HL-60 (cell line): ENCODE data around the gene MAN1C1.

Experiments used
- DNase-seq, 2 experiments: peaks; one replicate each; pipeline ENCODE4 v3.0.0-alpha.2; 2010 to 2020; ENCODE audit warnings: low read depth in 1 of 2, low spot score in 1 of 2
- H3K27ac ChIP-seq: fragments of 250-450 bp; sonication (Bioruptor Pico); replicated peaks from 2 replicates; pipeline ENCODE4 v1.5.1; 2020; ENCODE audit warnings: mild to moderate bottlenecking, moderate library complexity
- H3K27me3 ChIP-seq: fragments of 250-450 bp; sonication (Bioruptor Pico); 2 replicates; pipeline ENCODE4 v1.5.1; 2021; ENCODE audit warnings: mild to moderate bottlenecking, moderate library complexity; ENCODE audit not compliant: insufficient read depth, poor library complexity, severe bottlenecking
- H3K4me3 ChIP-seq: replicated peaks from 2 replicates; pipeline ENCODE4 v1.5.1; 2011; ENCODE audit warnings: mild to moderate bottlenecking, control low read depth, low read length; ENCODE audit not compliant: insufficient read depth
- GABPA ChIP-seq: IDR thresholded peaks from 2 replicates; pipeline ENCODE4 v1.6.1; 2012; ENCODE audit warnings: low read depth
- POLR2AphosphoS5 ChIP-seq: IDR thresholded peaks from 2 replicates; pipeline ENCODE4 v1.6.1; 2012; ENCODE audit warnings: low read depth
- SPI1 ChIP-seq: IDR thresholded peaks from 2 replicates; pipeline ENCODE4 v1.6.1; 2012; ENCODE audit warnings: low read depth, mild to moderate bottlenecking, borderline replicate concordance
- TF ChIP-seq, protein P1 (sequence below): IDR thresholded peaks from one replicate; pipeline ENCODE4 v1.5.1; 2011; ENCODE audit warnings: low read length, control low read depth, inconsistent platforms; ENCODE audit not compliant: insufficient read depth
- TF ChIP-seq, protein P2 (sequence below): IDR thresholded peaks from 2 replicates; pipeline ENCODE4 v1.6.1; 2012; ENCODE audit warnings: low read depth; ENCODE audit not compliant: insufficient replicate concordance

MAN1C1 gene

DNA sequence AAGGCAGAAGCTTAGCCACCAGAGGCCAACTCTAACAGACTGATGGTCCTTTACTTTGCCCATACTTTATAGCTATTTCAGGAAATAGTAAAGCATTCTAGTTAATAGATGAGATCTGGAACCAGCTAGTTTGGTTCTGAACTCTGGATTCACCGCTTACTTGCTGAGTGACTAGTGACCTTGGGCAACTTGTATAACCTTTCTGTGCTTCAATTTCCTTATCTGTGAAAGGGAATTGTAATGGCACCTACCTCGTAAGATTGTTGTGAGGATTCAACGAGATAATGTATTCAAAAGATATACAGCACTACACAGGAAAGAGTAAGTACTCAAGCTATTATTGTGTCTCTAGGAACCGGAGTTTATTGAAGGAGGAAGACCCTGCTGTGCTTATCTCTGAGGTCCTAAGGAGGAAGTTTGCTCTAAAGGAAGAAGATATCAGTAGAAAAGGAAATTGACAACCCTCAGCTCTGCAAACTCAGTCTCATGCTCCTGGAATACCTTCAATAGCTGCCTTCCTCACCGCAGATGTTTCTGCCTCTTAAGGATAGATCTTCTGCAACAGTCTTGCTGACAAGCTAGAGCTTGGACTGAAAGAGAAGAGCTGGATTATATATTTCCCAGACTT, 215.1 kb downstream of the MAN1C1 start:
- TF ChIP-seq POLR2AphosphoS5 = 0 out of 2 replicates have a peak, but pooled peaks have one; percentile 19
- TF ChIP-seq GABPA = 0 out of 2 replicates have a peak, but pooled peaks have one; percentile 15
- TF ChIP-seq, protein P1, sequence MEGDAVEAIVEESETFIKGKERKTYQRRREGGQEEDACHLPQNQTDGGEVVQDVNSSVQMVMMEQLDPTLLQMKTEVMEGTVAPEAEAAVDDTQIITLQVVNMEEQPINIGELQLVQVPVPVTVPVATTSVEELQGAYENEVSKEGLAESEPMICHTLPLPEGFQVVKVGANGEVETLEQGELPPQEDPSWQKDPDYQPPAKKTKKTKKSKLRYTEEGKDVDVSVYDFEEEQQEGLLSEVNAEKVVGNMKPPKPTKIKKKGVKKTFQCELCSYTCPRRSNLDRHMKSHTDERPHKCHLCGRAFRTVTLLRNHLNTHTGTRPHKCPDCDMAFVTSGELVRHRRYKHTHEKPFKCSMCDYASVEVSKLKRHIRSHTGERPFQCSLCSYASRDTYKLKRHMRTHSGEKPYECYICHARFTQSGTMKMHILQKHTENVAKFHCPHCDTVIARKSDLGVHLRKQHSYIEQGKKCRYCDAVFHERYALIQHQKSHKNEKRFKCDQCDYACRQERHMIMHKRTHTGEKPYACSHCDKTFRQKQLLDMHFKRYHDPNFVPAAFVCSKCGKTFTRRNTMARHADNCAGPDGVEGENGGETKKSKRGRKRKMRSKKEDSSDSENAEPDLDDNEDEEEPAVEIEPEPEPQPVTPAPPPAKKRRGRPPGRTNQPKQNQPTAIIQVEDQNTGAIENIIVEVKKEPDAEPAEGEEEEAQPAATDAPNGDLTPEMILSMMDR = no peak
- Histone ChIP-seq H3K27me3 (no peaks in the 10 kb centered on the region), H3K4me3 (no peak overlapping the region), H3K27ac (peak overlapping the region; percentile 44)
- DNase-seq = peak in 1 of 2 experiments; percentile 59

DNA sequence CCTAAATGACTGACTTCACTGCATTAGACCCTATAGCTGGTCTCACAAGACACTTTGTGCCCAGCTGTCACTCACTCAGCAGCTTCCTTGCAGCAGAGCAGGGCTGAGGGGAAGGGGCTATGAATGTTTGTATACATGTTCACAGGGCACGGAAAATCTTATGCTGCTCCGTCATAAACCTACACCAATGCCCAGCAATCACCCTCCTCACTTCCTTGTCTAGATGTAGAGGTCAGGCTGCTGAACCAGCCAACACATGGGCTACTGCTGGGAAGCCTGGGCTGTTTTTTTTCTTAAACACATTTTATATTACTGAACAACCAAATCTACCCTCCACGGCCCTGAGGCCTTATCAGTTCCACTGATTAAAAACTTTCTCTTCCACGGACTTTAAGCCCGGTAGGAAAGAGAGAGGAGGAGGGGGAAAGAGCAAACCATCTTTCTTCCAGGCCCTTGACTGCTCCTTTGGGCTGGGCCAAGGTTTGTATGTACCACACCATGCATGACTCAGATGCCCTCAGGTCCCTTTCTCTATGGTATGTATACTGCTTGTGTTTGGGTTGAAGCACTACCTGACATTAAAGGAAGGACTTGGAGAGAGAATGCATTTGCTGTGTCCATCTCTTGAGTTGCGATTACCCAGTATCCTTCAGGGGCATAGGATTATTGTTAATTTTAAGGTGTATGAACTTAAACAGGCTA, 215.9 kb downstream of the MAN1C1 start:
- H3K27ac ChIP-seq = peak overlapping the region; percentile 44
- no peak overlapping the region for H3K4me3 ChIP-seq
- TF ChIP-seq POLR2AphosphoS5 (no peak), GABPA (no peak), SPI1 (no peak)
- TF ChIP-seq, protein P2, sequence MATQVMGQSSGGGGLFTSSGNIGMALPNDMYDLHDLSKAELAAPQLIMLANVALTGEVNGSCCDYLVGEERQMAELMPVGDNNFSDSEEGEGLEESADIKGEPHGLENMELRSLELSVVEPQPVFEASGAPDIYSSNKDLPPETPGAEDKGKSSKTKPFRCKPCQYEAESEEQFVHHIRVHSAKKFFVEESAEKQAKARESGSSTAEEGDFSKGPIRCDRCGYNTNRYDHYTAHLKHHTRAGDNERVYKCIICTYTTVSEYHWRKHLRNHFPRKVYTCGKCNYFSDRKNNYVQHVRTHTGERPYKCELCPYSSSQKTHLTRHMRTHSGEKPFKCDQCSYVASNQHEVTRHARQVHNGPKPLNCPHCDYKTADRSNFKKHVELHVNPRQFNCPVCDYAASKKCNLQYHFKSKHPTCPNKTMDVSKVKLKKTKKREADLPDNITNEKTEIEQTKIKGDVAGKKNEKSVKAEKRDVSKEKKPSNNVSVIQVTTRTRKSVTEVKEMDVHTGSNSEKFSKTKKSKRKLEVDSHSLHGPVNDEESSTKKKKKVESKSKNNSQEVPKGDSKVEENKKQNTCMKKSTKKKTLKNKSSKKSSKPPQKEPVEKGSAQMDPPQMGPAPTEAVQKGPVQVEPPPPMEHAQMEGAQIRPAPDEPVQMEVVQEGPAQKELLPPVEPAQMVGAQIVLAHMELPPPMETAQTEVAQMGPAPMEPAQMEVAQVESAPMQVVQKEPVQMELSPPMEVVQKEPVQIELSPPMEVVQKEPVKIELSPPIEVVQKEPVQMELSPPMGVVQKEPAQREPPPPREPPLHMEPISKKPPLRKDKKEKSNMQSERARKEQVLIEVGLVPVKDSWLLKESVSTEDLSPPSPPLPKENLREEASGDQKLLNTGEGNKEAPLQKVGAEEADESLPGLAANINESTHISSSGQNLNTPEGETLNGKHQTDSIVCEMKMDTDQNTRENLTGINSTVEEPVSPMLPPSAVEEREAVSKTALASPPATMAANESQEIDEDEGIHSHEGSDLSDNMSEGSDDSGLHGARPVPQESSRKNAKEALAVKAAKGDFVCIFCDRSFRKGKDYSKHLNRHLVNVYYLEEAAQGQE = no peak
- H3K27me3 ChIP-seq = no peaks in the 10 kb centered on the region
- no peak for DNase-seq

DNA sequence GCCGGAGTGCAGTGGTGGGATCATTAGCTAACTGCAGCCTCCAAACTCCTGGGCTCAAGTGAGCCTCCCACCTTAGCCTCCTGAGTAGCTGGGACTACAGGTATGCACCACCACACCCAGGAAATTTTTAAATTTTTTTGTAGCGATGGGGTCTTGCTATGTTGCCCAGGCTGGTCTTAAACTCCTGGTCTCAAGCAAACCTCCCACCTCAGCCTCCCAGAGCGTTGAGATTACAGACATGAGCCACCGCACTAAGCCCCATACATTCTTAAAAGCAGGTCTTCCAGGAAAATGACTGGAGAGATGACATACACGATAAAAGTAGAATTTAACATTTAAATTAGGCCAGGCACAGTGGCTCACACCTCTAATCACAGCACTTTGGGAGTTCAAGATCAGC, 216.6 kb downstream of the MAN1C1 start:
- TF ChIP-seq, protein P1 = no peak
- no peak for TF ChIP-seq SPI1
- no peak for TF ChIP-seq POLR2AphosphoS5
- TF ChIP-seq GABPA = no peak
- TF ChIP-seq, protein P2 = no peak
- Histone ChIP-seq H3K27ac (peak overlapping the region; percentile 44), H3K4me3 (no peak overlapping the region), H3K27me3 (no peaks in the 10 kb centered on the region)
- no peak for DNase-seq
